HG03108 (cell line): ENCODE measurements around the gene RANBP10.
"Not testable (repeated sequence)": the region's sequence is repeated elsewhere in the genome, so short reads cannot be mapped to it uniquely, and the experiment has no call there.

Experiments
- ATAC-seq: cut with Tn5 transposase; IDR thresholded peaks from one replicate; pipeline ENCODE4 v1.9.1; 2021; ENCODE audit warnings: moderate library complexity; ENCODE audit not compliant: unreplicated experiment

The RANBP10 gene

DNA sequence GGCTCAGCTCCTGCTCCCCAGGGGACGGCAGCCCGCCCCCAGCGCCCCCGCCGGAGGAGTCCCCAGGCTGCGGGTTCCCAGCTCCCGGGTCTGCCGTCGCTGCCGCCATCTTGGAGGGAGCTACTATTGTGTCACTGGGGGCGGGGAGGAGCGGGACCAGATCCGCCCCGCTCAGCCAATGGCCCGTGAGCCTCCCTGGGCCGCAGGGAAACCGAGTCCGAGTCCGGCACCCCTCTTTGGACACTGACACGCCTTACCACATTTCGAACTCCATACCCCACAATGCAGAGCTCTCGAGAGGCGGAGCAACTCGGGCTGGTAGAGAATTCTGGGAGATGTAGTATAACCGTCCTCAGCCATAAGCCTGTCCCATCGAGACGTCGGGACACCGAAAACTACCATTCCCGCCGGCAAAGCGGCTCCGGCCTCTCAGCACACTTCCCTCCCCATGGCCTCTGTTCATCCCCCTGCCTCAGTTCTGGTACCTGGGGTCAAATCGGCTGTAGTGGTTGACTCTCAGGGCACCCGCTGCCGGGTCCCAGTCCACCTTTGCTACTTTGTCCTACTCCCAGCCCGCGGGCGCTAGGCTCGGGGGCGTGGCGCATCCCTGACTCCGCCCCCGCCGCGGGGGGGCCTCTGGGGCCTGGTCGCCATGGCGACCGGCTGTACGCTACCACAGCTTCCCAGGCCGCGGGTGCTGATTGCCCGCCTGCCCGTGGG is at the start of gene RANBP10, which contains the start of gene TSNAXIP1:
Gene RANBP10, minus strand, starts transcription at position 133 of the 720 bp plus-strand sequence. Its CDS starts 24 bp downstream, at position 109.
Gene TSNAXIP1, plus strand, starts transcription at position 462 of the 720 bp plus-strand sequence. CDS start 261 bp downstream, outside the sequence.
- peak; percentile 89 for ATAC-seq

GRCh38 chr16:67855789-67856188 is 49.4 kb upstream of the RANBP10 start:
- ATAC-seq, result no peak

DNA sequence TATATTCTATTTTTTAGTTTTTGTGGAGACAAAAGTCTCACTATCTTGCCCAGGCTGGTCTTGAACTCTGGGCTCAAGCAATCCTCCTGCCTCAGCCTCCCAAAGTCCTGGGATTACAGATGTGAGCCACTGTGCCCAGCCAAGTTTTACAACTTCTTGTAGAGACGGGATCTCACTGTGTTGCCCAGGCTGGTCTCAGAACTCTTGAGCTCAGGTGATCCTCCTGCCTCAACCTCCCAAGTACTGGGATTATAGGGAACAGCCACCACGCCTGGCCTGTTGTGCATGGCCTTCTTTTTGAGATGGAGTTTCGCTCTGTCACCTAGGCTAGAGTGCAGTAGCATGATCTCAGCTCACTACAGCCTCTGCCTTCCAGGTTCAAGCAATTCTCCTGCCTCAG is 47.3 kb upstream of the RANBP10 start:
- ATAC-seq, result no peak

DNA sequence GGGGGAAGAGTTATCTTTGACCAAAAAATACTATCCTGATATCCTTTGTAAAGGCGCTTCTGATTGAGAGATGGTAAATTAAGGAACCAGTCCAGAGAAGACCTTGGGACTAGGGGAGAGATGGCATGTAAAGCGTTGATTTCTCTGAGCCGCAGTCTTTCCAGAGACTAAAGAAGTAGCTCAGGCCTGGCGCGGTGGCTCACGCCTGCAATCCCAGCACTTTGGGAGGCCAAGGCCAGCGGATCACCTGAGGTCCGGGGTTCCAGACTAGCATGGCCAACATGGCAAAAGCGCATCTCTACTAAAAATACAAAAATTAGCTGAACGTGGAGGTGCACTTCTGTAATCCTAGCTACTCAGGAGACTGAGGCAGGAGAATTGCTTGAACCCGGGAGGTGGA is 41.8 kb upstream of the RANBP10 start:
- no peak for ATAC-seq

DNA sequence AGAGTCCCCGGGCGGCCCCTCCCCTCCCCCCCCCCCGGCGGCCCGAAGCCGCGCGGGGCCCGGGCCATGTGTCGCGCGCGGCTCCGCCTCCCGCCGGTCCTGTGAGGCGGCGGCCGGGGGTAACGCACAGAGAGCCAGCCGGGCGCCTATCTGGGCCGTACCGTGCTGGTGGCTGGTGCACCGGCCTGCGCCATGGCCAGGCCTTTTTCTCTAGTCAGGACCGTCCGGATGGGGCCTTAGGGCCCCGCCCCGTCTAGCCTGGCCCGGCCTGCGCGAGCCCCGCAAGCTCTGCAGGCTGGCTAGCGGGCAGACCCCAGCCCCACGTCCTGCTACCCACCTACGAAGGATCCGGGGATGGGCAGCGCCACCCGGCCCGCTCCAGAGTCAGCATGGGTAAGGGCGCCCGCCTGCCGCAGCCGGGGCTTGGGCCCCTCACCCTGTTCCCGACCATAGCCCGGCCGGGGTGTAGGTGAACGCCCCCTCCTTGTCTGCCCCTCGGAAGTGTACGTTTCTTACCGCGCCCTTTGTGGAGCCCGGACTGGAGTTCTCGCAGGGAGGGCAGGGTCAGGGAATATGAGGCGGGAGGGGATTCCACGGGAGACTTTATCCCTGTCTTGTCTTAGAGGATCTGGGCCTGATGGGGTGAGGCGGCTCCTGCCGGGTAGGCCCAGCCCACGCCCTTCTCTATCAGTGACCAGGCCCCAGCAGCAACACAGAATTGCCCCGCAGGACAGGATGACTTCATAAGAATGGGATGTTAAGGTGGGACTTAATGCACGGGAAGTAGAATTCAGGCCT is 40.9 kb upstream of the RANBP10 start, which contains the start of gene CENPT:
Gene CENPT, minus strand, starts transcription at position 630 of the 798 bp plus-strand sequence. CDS start 13,834 bp downstream, outside the sequence.
- ATAC-seq, result peak; percentile 26

GRCh38 chr16:67846320-67847063 is 40.1 kb upstream of the RANBP10 start, which contains the start of gene NUTF2:
Gene NUTF2, plus strand, starts transcription at chr16:67846933. Its CDS starts 18,198 bp downstream, at chr16:67865131.
- peak; percentile 53 for ATAC-seq

GRCh38 chr16:67846063-67846319 is 39.6 kb upstream of the RANBP10 start:
- no peak for ATAC-seq

GRCh38 chr16:67845291-67846062 is 39.1 kb upstream of the RANBP10 start:
- ATAC-seq, result no peak

- no peak for ATAC-seq
These were observed 38.1 kb upstream of the RANBP10 start for GRCh38 chr16:67844497-67844896.

- ATAC-seq, result no peak
These were observed 37.0 kb upstream of the RANBP10 start for GRCh38 chr16:67843343-67843765.

DNA sequence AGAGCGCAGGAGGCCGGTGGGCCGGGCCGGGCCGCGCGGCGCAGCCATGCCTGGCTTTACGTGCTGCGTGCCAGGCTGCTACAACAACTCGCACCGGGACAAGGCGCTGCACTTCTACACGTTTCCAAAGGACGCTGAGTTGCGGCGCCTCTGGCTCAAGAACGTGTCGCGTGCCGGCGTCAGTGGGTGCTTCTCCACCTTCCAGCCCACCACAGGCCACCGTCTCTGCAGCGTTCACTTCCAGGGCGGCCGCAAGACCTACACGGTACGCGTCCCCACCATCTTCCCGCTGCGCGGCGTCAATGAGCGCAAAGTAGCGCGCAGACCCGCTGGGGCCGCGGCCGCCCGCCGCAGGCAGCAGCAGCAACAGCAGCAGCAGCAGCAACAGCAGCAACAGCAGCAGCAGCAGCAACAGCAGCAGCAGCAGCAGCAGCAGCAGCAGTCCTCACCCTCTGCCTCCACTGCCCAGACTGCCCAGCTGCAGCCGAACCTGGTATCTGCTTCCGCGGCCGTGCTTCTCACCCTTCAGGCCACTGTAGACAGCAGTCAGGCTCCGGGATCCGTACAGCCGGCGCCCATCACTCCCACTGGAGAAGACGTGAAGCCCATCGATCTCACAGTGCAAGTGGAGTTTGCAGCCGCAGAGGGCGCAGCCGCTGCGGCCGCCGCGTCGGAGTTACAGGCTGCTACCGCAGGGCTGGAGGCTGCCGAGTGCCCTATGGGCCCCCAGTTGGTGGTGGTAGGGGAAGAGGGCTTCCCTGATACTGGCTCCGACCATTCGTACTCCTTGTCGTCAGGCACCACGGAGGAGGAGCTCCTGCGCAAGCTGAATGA is 36.4 kb upstream of the RANBP10 start:
- ATAC-seq, result peak; percentile 5

DNA sequence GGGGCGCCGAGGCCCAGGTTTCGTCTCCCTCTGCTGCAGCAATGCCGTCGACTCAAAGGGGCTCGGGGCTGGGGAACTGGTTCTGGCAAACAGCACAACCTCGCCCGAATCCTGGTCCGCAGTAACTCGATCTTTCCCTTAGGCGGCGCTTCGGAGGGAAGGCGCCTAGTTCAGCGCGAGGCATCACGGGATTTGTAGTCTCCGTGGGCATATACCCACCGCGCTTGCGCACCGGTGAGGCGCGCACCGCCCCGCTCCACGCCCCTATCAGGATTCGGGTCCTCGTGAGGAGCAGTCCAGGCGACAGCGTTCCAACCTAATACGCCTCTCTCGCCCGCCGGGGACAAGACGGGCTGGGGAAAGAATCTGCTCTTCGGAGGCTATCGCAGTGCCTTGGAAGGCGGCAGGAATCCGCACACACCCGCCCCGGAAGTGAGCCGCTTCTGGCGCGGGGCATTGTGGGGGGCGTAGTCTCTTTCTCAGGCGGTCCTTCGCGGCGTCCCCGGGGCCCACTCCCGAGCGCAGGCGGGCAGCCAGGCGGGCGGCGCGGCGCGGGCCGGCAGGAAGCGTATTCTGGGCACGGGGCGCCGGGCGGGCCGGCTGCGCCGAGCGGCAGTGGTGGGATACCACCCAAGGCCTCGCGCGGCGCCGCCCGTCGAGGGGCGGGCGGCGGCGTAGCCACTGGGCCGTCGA is 35.6 kb upstream of the RANBP10 start, which contains the start of gene THAP11:
Gene THAP11, plus strand, starts transcription at position 505 of the 693 bp plus-strand sequence. CDS start 235 bp downstream, outside the sequence.
- ATAC-seq, result peak; percentile 35

GRCh38 chr16:67841198-67841815 is 34.9 kb upstream of the RANBP10 start:
- no peak for ATAC-seq

DNA sequence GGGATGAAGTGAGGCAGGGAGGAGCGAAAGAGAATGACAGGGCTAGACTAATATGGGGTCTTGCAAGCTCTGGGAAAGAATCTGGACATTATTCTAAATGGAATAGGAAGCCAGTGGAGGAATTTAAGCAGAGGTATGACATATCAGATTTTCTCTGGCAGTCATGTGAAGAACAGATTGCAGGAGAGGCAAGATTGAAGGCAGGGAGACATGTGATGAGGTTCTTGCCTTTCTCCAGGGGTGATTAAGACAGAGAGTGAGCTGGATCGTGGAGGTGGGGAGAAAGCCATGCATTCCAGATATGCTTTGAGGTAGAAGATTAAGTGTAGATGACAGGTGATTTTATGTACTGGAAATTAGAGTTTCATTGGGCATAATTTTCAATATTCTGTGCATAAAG is 31.5 kb upstream of the RANBP10 start:
- no peak for ATAC-seq

DNA sequence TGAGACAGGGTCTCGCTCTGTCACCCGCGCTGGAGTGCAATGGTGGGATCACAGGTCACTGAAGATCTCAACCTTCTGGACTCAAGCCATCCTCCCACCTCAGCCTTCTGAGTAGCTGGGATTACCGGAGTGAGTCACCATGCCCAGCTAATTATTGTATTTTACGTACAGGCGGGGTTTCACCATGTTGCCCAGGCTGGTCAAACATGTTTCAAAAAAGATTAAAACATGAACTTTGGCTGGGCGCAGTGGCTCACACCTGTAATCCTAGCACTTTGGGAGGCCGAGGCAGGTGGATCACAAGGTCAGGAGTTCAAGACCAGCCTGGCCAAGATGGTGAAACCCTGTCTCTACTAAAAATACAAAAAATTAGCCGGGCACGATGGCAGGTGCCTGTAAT is 30.8 kb upstream of the RANBP10 start:
- ATAC-seq, result not testable (repeated sequence)

GRCh38 chr16:67834242-67834614 is 27.9 kb upstream of the RANBP10 start:
- ATAC-seq, result no peak

DNA sequence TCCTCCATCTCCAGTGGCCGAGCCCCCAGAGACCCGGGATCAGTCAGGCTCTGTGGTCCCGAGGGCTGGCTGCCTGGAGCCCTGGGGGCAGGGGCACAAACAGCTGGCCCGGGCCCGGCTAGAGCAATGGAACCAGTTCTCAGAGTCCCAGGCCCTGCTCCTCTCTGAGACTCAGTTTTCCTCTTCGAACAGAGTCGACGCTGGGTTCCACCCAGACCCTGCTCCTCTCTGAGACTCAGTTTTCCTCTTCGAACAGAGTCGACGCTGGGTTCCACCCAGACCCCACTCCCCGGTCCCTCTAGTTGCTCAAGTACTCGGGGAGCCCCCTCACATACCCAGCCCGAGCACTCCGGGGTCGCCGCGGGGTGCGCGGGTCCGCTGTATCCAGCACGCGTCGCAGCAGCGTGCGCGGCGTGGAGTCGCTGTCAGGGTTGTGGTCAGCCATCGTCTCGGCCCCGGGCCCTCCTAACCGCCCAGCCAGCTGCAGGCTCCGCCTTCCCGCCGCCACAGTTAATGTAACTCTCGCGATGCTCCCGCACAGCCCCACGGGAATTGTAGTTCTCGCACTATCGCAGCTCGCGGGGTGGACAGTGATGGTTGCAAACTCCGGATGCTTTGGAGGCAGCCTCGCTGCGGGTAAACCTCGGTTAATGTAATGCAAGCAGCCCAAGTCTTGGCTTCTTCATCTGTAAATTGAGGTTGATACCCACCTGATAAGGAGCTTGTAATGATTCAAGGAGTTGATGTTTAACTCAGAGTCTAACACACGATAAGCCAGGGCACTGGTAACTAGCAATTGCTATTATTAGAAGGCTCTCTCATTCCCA is 27.3 kb upstream of the RANBP10 start:
- peak; percentile 95 for ATAC-seq

GRCh38 chr16:67833030-67833414 is 26.7 kb upstream of the RANBP10 start:
- ATAC-seq, result no peak
